ENCODE results near the gene FBXW12. TPM values are rescaled to one million over a fixed set of nuclear protein-coding genes. Genes with fewer than 3 reads are reported as not detected.

FBXW12 gene
- total RNA-seq, 1 experiment from 2014 or later: not detected

GRCh38 chr3:48372862-48373435 is 930 bp downstream of the FBXW12 start (continued):
- no peak for TF ChIP-seq REST (IDR thresholded peaks at IDR 0.05; ENCODE audit: low read depth)

DNA sequence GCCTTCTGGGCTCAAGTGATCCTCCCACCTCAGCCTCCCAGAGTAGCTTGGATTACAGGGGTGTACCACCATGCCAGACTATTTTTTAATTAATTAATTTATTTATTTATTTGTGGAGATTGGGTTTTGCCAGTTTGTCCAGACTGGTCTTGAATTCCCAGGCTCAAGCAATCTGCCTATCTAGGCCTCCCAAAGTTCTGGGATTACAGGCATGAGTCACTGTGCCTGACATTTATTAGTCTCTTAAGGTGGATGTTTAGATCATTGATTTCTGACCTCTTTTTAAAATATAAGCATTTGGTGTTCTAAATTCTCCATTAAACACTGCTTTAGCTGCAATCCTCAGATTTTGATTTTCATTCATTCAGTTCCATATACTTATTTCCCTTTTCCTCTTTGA is 15.6 kb downstream of the FBXW12 start:
- H3K9me2 ChIP-seq (ENCODE audit: insufficient read depth): no peaks in the 10 kb centered on the region
- RAD21 ChIA-PET (ENCODE audit: low non-redundant PET in 1 of 2, low total read pairs in 2 of 2, uncharacterized antibody in 2 of 2, unreplicated experiment in 2 of 2): no interaction called here
- no TSS peak for BruUV-seq (replicated peaks)
- no peak overlapping the region for H2AFZ ChIP-seq (ENCODE audit: low read depth, low read length, poor library complexity, severe bottlenecking)
- no peaks in the 10 kb centered on the region for H3K27me3 ChIP-seq (ENCODE audit: insufficient read depth, low read length)
- no peaks in the 10 kb centered on the region for H3K36me3 ChIP-seq (ENCODE audit: control insufficient read depth in 1 of 2, insufficient read depth in 2 of 2, low read length in 2 of 2)
- CTCF ChIA-PET: interaction anchor here (0.7 kb wide), 1 partner anchor 49 kb away, joined by 3 read pairs; no protein-coding TSS in a partner anchor
- no peak overlapping the region for H3K4me2 ChIP-seq (ENCODE audit: low read length)
- peaks cover 4% of the 10 kb centered on the region in 2 experiments; a peak in 2 of 4 replicates for H3K9me3 ChIP-seq (ENCODE audit: control insufficient read depth in 1 of 2, insufficient read depth in 1 of 2, low read depth in 1 of 2, low read length in 2 of 2)
- no peak for ATAC-seq
- no peak overlapping the region for H3K27ac ChIP-seq (ENCODE audit: low read depth, low read length)
- POLR2A ChIA-PET: no interaction called here
- no peaks in the 10 kb centered on the region for H3K79me2 ChIP-seq (ENCODE audit: insufficient read depth, low read length)
- H4K20me1 ChIP-seq (ENCODE audit: insufficient read depth): no peaks in the 10 kb centered on the region
- no peak for DNase-seq (ENCODE audit: low read depth, low spot score)
- H3K9ac ChIP-seq (ENCODE audit: low read length): no peak overlapping the region
- intact Hi-C loops (cut with micrococcal nuclease): no loop called here
- H3K4me3 ChIP-seq (replicated peaks in 1 of 2; ENCODE audit: low read depth in 1 of 2, low read length in 2 of 2): no peak overlapping the region
- no peaks in the 10 kb centered on the region for H3K4me1 ChIP-seq (ENCODE audit: control insufficient read depth in 1 of 2, insufficient read depth in 2 of 2, low read length in 2 of 2)
- TF ChIP-seq, protein P1, sequence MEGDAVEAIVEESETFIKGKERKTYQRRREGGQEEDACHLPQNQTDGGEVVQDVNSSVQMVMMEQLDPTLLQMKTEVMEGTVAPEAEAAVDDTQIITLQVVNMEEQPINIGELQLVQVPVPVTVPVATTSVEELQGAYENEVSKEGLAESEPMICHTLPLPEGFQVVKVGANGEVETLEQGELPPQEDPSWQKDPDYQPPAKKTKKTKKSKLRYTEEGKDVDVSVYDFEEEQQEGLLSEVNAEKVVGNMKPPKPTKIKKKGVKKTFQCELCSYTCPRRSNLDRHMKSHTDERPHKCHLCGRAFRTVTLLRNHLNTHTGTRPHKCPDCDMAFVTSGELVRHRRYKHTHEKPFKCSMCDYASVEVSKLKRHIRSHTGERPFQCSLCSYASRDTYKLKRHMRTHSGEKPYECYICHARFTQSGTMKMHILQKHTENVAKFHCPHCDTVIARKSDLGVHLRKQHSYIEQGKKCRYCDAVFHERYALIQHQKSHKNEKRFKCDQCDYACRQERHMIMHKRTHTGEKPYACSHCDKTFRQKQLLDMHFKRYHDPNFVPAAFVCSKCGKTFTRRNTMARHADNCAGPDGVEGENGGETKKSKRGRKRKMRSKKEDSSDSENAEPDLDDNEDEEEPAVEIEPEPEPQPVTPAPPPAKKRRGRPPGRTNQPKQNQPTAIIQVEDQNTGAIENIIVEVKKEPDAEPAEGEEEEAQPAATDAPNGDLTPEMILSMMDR (IDR thresholded peaks at IDR 0.05 in 2 of 3, conservative IDR thresholded peaks at IDR 0.05 in 1 of 3; ENCODE audit: borderline replicate concordance in 1 of 3, insufficient read depth in 1 of 3, low read depth in 2 of 3, low read length in 2 of 3): no peak
- TF ChIP-seq ZFX (IDR thresholded peaks at IDR 0.05) (no peak), SP1 (IDR thresholded peaks at IDR 0.05; ENCODE audit: low read depth) (no peak), YY1 (IDR thresholded peaks at IDR 0.05; ENCODE audit: extremely low read depth, insufficient replicate concordance, low read depth, low read length) (no peak), SIN3A (IDR thresholded peaks at IDR 0.05; ENCODE audit: low read depth) (no peak), TCF7L2 (IDR thresholded peaks at IDR 0.05; ENCODE audit: borderline replicate concordance, extremely low read depth, insufficient read depth, insufficient read length) (no peak), ELF1 (IDR thresholded peaks at IDR 0.05; ENCODE audit: borderline replicate concordance, low read depth) (no peak), EZH2 (IDR thresholded peaks at IDR 0.05) (no peak), ZNF274 (IDR thresholded peaks at IDR 0.05; ENCODE audit: low read depth, low read length) (no peak), CEBPB (IDR thresholded peaks at IDR 0.05; ENCODE audit: low read depth) (no peak), REST (IDR thresholded peaks at IDR 0.05; ENCODE audit: low read depth) (no peak), ZBTB33 (IDR thresholded peaks at IDR 0.05; ENCODE audit: extremely low read depth, insufficient replicate concordance, low read length) (no peak)

Data from HCT116 (cell line).